GM12801 (cell line): Measurements from ENCODE around the gene REPIN1.

ENCODE experiments used
- CTCF ChIP-seq: IDR thresholded peaks from one replicate; pipeline ENCODE4 v1.5.1; 2011; ENCODE audit warnings: control low read depth; ENCODE audit not compliant: insufficient read length; ENCODE audit errors: extremely low read depth

Gene REPIN1

DNA sequence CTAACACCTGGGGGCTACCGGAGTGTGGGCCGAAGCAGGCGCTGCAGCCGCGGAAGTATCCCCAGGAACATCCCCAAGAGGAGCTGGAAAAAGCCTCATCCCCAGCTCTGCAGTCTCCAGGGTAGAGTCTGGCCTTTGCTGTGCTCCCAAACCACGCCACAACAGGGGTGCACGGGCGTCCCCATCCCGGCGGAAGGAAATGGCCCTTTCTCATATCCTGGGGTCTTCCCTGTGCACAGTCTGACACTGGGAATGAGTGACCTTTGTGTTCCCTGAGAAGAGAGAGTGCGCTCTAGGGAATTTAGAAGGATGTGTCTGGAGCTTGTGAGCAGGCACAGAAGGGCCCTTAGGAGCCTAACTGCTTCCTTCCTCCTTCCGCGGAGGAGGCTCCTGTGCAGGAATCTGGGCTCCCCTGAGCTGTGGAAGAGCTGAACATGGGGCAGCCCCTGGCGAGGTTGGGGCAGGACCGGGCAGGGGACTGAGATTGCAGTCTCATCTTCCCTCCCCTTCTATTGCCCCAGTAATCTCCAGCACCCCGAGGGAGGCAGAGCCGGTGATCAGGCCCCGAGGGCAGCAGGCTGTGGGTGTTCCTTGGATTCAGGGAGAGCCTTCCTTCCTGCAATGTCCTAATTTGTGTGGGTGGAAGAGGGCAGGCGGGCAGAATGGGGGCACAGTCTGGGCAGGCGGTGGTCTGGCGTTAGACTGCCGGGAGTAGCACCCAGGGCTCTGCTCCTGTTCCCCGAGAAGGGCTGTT lies 1.3 kb downstream of the REPIN1 start:
- no peak for TF ChIP-seq CTCF

GRCh38 chr7:150370612-150371071 lies 2.0 kb downstream of the REPIN1 start:
- TF ChIP-seq CTCF: no peak

DNA sequence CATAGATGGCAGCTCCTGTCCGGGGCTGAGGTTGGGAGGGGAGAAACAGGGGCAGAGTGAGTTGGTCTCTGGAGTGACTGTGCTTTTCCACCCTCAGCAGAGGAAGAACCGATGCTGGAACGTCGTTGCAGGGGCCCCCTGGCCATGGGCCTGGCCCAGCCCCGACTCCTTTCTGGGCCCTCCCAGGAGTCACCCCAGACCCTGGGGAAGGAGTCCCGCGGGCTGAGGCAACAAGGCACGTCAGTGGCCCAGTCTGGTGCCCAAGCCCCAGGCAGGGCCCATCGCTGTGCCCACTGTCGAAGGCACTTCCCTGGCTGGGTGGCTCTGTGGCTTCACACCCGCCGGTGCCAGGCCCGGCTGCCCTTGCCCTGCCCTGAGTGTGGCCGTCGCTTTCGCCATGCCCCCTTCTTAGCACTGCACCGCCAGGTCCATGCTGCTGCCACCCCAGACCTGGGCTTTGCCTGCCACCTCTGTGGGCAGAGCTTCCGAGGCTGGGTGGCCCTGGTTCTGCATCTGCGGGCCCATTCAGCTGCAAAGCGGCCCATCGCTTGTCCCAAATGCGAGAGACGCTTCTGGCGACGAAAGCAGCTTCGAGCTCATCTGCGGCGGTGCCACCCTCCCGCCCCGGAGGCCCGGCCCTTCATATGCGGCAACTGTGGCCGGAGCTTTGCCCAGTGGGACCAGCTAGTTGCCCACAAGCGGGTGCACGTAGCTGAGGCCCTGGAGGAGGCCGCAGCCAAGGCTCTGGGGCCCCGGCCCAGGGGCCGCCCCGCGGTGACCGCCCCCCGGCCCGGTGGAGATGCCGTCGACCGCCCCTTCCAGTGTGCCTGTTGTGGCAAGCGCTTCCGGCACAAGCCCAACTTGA lies 2.7 kb downstream of the REPIN1 start:
- no peak for TF ChIP-seq CTCF

- no peak for TF ChIP-seq CTCF
Observed at GRCh38 chr7:150371996-150372270, 3.3 kb downstream of the REPIN1 start.

DNA sequence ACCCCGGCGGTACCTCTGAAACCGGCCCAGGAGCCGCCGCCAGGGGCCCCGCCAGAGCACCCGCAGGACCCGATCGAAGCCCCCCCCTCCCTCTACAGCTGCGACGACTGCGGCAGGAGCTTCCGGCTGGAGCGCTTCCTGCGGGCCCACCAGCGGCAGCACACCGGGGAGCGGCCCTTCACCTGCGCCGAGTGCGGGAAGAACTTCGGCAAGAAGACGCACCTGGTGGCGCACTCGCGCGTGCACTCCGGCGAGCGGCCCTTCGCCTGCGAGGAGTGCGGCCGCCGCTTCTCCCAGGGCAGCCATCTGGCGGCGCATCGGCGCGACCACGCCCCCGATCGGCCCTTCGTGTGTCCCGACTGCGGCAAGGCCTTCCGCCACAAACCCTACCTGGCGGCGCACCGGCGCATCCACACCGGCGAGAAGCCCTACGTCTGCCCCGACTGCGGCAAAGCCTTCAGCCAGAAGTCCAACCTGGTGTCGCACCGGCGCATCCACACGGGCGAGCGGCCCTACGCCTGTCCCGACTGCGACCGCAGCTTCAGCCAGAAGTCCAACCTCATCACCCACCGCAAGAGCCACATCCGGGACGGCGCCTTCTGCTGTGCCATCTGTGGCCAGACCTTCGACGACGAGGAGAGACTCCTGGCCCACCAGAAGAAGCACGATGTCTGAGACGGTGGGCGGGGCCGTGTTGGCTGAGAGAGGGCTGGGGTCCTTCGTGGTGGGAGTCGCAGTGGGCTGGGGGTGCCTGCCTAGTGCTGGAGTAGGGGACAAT lies 3.8 kb downstream of the REPIN1 start:
- no peak for TF ChIP-seq CTCF

DNA sequence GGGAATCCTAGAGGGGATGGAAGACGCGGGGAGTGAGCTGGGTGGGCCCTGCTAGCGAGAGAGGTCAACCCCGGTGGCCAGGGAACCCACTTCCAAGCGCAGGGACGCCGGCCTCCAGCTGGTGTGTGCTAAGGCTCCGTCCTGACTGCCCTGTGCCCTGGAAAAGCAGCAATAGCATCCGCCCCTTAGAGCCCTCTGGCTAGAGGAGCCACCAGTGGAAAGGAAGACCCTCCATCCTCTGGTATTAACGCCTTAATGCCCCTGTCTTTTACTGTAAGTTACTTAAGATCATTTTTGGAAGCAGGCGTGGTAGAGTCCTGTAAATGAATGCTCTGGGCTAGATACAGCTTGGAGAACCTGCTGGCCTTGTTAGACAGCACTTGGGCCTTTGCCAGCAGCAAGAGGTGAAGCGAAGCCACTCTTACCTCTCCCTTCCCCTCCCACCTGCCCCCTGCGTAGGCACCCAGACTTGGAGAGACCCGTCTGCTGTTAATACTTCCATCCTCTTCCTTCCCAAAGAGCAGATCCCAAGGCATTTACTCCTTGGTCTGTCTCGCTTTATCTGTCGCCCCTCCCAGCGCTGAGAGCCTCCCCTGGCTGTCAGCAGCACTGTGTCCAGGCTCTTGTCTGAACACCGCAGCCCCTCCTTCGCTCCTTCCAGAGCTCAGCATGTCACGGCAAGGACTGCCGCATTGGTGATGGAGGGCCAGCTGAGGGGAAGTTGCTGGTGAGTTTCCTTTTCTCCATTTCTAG lies 4.6 kb downstream of the REPIN1 start:
- no peak for TF ChIP-seq CTCF
